ENCODE data around the gene RASGRF1.
"Not testable (repeated sequence)": the region's sequence is repeated elsewhere in the genome, so short reads cannot be mapped to it uniquely, and the experiment has no call there.

- TF ChIP-seq EP300, CTCF, POLR2A (IDR thresholded peaks at IDR 0.05): not testable (repeated sequence)
These were observed 20.8 kb upstream of the RASGRF1 start for GRCh38 chr15:79111404-79111803.
